Fibroblast of the conjunctiva (primary cell): ENCODE data around the gene C11orf68.
"Not testable (repeated sequence)": the region's sequence is repeated elsewhere in the genome, so short reads cannot be mapped to it uniquely, and the experiment has no call there.

Source experiments
- DNase-seq: peaks from one replicate; pipeline ENCODE4 v3.0.0-alpha.2; 2010; ENCODE audit warnings: low read depth

C11orf68 gene

GRCh38 chr11:65912845-65913244 lies 6.0 kb downstream of the C11orf68 start:
- DNase-seq, result no peak

DNA sequence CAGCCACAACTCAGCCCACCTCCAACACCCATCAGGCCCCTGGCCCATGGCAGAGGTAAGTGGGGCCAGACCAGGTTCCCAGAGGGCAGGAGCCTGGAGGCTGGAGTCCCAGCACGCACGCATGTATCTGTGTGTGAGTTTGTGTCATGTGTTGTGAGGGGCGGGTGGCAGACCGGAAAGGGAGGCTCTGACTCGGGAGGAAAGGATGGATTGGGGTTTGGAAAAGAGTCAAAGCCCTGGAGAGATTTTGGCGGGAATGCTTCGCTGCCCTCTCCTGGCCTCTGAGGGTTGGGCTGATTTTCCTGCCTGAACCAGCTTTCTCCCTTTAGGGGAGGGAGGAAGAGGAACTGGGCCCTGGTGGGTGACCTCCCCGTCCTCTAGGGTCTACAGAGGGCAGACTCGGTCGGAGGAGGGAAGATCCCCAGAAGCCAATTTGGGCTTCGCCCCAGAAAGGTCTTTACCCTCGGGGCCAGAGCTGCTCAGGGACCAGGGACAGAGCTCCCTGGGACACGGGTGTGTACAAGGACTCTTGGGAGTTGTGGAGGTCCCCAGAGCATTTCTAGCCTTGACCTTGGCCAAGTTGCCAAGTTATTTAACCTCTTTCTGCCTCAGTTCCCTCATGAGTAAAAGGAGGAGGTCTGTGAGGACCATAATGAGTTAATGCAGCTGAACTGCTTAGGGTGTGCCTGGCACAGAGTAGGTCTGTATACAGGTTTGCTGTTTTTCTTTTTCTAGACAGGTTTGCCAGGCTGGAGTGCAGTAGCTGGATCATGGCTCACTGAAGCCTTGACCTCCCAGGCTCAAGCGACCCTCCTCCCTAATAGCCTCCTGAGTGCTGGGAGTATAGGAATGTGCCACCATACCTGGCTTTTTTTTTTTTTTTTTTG lies 6.9 kb downstream of the C11orf68 start:
- DNase-seq, result no peak

GRCh38 chr11:65907878-65908277 lies 11.0 kb downstream of the C11orf68 start:
- no peak for DNase-seq

- no peak for DNase-seq
Observed at GRCh38 chr11:65906602-65907001, 12.3 kb downstream of the C11orf68 start.

GRCh38 chr11:65903715-65904114 lies 15.1 kb downstream of the C11orf68 start:
- no peak for DNase-seq

DNA sequence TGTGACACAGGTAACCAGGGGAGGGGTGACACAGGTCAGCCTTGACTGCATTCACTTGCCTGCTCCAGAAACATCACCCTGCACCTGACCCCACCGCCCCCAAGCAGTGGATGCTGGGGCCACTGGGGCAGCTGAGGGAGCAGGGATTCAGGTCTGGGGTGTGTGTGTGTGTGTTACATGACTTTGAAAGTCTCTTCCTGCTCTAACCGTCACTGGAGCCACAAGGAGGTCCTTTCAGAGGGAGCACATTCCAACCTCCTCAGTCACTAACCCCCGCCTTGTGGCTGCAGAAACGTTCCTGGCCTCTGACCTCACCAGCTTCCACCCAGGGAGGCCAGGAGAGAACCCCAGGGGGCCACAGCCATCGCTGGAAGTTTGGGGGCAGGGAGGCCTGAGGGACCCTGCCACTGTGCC lies 15.8 kb downstream of the C11orf68 start:
- DNase-seq, result no peak

GRCh38 chr11:65900899-65901180 lies 18.0 kb downstream of the C11orf68 start:
- DNase-seq, result no peak

- DNase-seq, result peak; percentile 90
Observed at GRCh38 chr11:65900125-65900898, 18.6 kb downstream of the C11orf68 start, which contains the start of gene FOSL1. FOSL1 (minus strand) TSS chr11:65900388; CDS start chr11:65900339, 49 bp downstream.

DNA sequence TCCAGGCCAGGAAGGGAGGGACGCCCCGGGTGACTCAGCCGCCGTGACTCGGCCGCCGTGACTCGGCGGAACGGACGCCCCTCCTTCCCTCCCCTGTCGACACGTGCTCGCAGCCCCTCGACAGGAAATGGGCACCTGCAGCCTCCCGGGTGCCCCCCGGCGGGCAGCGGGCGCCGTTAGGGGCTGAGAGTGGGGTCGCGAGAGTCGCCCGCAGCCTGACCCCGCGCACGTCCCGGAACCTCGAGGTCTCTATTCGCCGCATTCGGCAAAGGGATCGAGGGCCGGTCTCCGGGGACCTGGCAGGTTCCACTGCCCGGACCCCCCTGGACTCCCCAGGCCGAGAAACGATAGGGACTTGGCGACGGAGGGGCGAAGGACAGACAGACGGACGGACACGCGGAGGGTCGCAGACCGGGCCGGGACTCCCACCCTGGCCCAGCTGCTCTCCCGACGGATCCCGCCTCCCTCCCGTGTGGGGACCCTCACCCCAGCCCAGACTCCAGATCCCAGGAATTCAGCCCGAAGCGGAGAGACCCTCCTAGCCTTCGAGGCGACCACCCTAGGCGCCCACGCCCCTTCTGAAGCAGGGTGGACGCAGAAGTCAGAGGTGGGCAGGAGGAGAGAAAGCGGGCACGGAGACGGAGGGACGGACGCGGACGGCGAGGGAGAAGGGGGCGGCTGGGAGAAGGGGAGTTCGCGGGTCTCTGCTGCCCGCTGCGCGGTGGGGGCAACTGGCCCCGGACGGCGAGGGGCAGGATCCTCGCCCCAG lies 19.3 kb downstream of the C11orf68 start:
- no peak for DNase-seq

GRCh38 chr11:65898656-65899355 lies 20.1 kb downstream of the C11orf68 start:
- DNase-seq, result no peak

GRCh38 chr11:65897020-65897471 lies 21.8 kb downstream of the C11orf68 start:
- no peak for DNase-seq

- DNase-seq, result no peak
Observed at GRCh38 chr11:65896034-65896999, 22.5 kb downstream of the C11orf68 start.

DNA sequence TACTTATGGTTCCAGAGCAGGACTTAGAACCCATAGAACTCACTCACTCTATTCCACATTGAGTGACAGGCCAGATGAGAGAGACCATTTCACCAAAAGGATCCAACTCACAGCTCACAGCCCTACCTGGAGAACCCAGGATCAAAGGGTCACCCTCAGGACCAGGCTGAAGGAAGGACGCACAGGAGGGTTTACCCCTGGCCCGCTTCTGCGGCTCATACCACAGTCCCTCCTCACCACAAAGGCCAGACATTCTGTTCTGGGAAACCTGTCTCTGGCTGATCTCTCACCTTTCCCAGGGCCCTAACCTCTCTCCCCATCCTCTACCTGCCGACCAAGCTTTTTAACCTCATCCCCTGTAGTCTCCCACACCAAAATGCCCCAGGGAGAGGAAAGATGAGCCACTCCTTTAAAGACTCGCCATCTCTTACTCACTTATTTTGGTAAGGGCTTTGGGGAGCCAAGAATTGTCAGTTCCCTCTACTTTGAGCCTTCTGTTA lies 23.3 kb downstream of the C11orf68 start:
- no peak for DNase-seq

GRCh38 chr11:65894034-65894591 lies 24.7 kb downstream of the C11orf68 start:
- no peak for DNase-seq

- no peak for DNase-seq
Observed at GRCh38 chr11:65892661-65893317, 26.1 kb downstream of the C11orf68 start.

- not testable (repeated sequence) for DNase-seq
Observed at GRCh38 chr11:65892137-65892540, 26.7 kb downstream of the C11orf68 start.

- DNase-seq, result no peak
Observed at GRCh38 chr11:65891219-65892136, 27.4 kb downstream of the C11orf68 start.
